ENCODE measurements around the gene ASTN2. TPM values are rescaled to one million over a fixed set of nuclear protein-coding genes. Genes with fewer than 3 reads are reported as not detected.

The ASTN2 gene
- total and polyA plus RNA-seq, 9 of the 15 experiments (the other 6 are each of a cell fraction or from before 2014, with no cell fraction given): 0.56 to 3.5 (median 1.9) TPM

GRCh38 chr9:116817762-116818161, 597.1 kb downstream of the ASTN2 start:
- H4K20me1 ChIP-seq (replicated peaks; ENCODE audit: control insufficient read depth, insufficient read depth, low read length): no peaks in the 10 kb centered on the region
- H3K4me1 ChIP-seq (replicated peaks in 1 of 2; ENCODE audit: control insufficient read depth in 2 of 2, insufficient read depth in 2 of 2, low read length in 2 of 2): no peaks in the 10 kb centered on the region
- no peak overlapping the region for H3K9ac ChIP-seq (ENCODE audit: insufficient read depth in 1 of 2, low read depth in 2 of 2, low read length in 2 of 2)
- H3K79me2 ChIP-seq (ENCODE audit: control insufficient read depth, insufficient read depth, low read length): no peaks in the 10 kb centered on the region
- WGBS (ENCODE audit: insufficient coverage, low coverage, missing lambda C conversion rate): 0% methylated on average over 1 of the region's 1 CpG
- CTCF ChIA-PET (ENCODE audit: low intra/inter-chr PET ratio): no interaction called here
- no TSS peak for BruUV-seq (replicated peaks)
- FAIRE-seq (no peak), ATAC-seq (no peak), DNase-seq (ENCODE audit: extremely low read depth in 1 of 4, low spot score in 3 of 4) (no peak)
- H3K27me3 ChIP-seq (ENCODE audit: control insufficient read depth in 2 of 2, insufficient read depth in 2 of 2, low read length in 2 of 2): no peaks in the 10 kb centered on the region
- POLR2A ChIA-PET: no interaction called here
- H2AFZ ChIP-seq (ENCODE audit: low read depth, low read length): no peak overlapping the region
- intact Hi-C loops (cut with micrococcal nuclease): no loop called here
- H3K4me3 ChIP-seq: no peak overlapping the region
- H3K9me1 ChIP-seq (ENCODE audit: control insufficient read depth, insufficient read depth, low read length): no peaks in the 10 kb centered on the region
- H3K36me3 ChIP-seq (ENCODE audit: control insufficient read depth, insufficient read depth, low read length): no peaks in the 10 kb centered on the region
- no peak for TF ChIP-seq E2F3 (CRISPR knock-in tag; IDR thresholded peaks at IDR 0.05)
- TF ChIP-seq TFE3 (CRISPR knock-in tag; IDR thresholded peaks at IDR 0.05): peak; percentile 58
- no peak overlapping the region for H3K4me2 ChIP-seq (ENCODE audit: insufficient read depth, low read length)
- no peak overlapping the region for H3K27ac ChIP-seq (ENCODE audit: extremely low read depth, low read depth, low read length)
- H3K9me3 ChIP-seq (replicated peaks; ENCODE audit: control insufficient read depth, insufficient read depth, low read depth, low read length): no peaks in the 10 kb centered on the region
- in situ Hi-C loops (cut with MboI): no loop called here

- no TSS peak for BruUV-seq (replicated peaks)
- Histone ChIP-seq H3K9me3 (replicated peaks; ENCODE audit: control insufficient read depth, insufficient read depth, low read depth, low read length) (no peaks in the 10 kb centered on the region), H3K4me1 (replicated peaks in 1 of 2; ENCODE audit: control insufficient read depth in 2 of 2, insufficient read depth in 2 of 2, low read length in 2 of 2) (no peaks in the 10 kb centered on the region), H3K36me3 (ENCODE audit: control insufficient read depth, insufficient read depth, low read length) (no peaks in the 10 kb centered on the region), H3K9ac (ENCODE audit: insufficient read depth in 1 of 2, low read depth in 2 of 2, low read length in 2 of 2) (no peak overlapping the region), H3K27me3 (ENCODE audit: control insufficient read depth in 2 of 2, insufficient read depth in 2 of 2, low read length in 2 of 2) (no peaks in the 10 kb centered on the region), H3K79me2 (ENCODE audit: control insufficient read depth, insufficient read depth, low read length) (no peaks in the 10 kb centered on the region), H4K20me1 (replicated peaks; ENCODE audit: control insufficient read depth, insufficient read depth, low read length) (no peaks in the 10 kb centered on the region), H3K4me2 (ENCODE audit: insufficient read depth, low read length) (no peak overlapping the region), H3K4me3 (no peak overlapping the region), H3K9me1 (ENCODE audit: control insufficient read depth, insufficient read depth, low read length) (no peaks in the 10 kb centered on the region), H3K27ac (ENCODE audit: extremely low read depth, low read depth, low read length) (no peak overlapping the region), H2AFZ (ENCODE audit: low read depth, low read length) (no peak overlapping the region)
- WGBS (ENCODE audit: insufficient coverage, low coverage, missing lambda C conversion rate): 0% methylated on average over 2 of the region's 2 CpGs
- FAIRE-seq: no peak
- ATAC-seq: no peak
- DNase-seq (ENCODE audit: extremely low read depth in 1 of 4, low spot score in 3 of 4): no peak
- ChIA-PET CTCF (ENCODE audit: low intra/inter-chr PET ratio) (no interaction called here), POLR2A (no interaction called here)
- in situ Hi-C loops (cut with MboI): no loop called here
- intact Hi-C loops (cut with micrococcal nuclease): no loop called here
- no peak for TF ChIP-seq SMARCA5 (IDR thresholded peaks at IDR 0.05)
- no peak for TF ChIP-seq SAFB (IDR thresholded peaks at IDR 0.05; ENCODE audit: borderline replicate concordance, low read depth, low read length)
- no peak for TF ChIP-seq SPI1 (IDR thresholded peaks at IDR 0.05; ENCODE audit: borderline replicate concordance, low read depth, low read length)
- TF ChIP-seq CREB3 (tag; conservative IDR thresholded peaks at IDR 0.05; ENCODE audit: low read depth): no peak
- no peak for TF ChIP-seq ETV6 (IDR thresholded peaks at IDR 0.05; ENCODE audit: borderline replicate concordance in 1 of 2, low read depth in 2 of 2, low read length in 1 of 2)
- TF ChIP-seq ETV6 (CRISPR knock-in tag; IDR thresholded peaks at IDR 0.05; ENCODE audit: borderline replicate concordance): no peak
- no peak for TF ChIP-seq ETV1 (tag; conservative IDR thresholded peaks at IDR 0.05; ENCODE audit: low read depth)
- TF ChIP-seq IRF2 (CRISPR knock-in tag; IDR thresholded peaks at IDR 0.05): no peak
- TF ChIP-seq CTCFL (IDR thresholded peaks at IDR 0.05; ENCODE audit: borderline replicate concordance, insufficient read depth, low read depth, low read length, poor library complexity, severe bottlenecking): no peak
- TF ChIP-seq CBX3 (IDR thresholded peaks at IDR 0.05; ENCODE audit: borderline replicate concordance in 1 of 2, low read length in 2 of 2): no peak
Observed at GRCh38 chr9:116816484-116816883, 598.4 kb downstream of the ASTN2 start.

All from K562 (cell line).